GM19035 (cell line): ENCODE results near the gene GARIN5B.

Experiments
- ATAC-seq: cut with Tn5 transposase; IDR thresholded peaks from one replicate; pipeline ENCODE4 v1.9.1; 2021; ENCODE audit not compliant: unreplicated experiment

The GARIN5B gene

GRCh38 chr19:55389386-55390317, 26.6 kb upstream of the GARIN5B start:
- ATAC-seq: no peak

GRCh38 chr19:55387736-55388497, 24.9 kb upstream of the GARIN5B start:
- no peak for ATAC-seq

- no peak for ATAC-seq
Observed at GRCh38 chr19:55386493-55386971, 23.5 kb upstream of the GARIN5B start.

GRCh38 chr19:55385724-55386492, 22.8 kb upstream of the GARIN5B start, which contains the start of gene RPL28:
Gene RPL28, plus strand, starts transcription at chr19:55385932. Its CDS starts 426 bp downstream, at chr19:55386358.
- ATAC-seq: peak; percentile 71

GRCh38 chr19:55384920-55385723, 22.1 kb upstream of the GARIN5B start:
- ATAC-seq: peak; percentile 57

- ATAC-seq: no peak
Observed at GRCh38 chr19:55384131-55384919, 21.3 kb upstream of the GARIN5B start, which contains the start of gene TMEM238. Gene TMEM238, minus strand, starts transcription at chr19:55384292. Its CDS starts 33 bp downstream, at chr19:55384259.

GRCh38 chr19:55383279-55384130, 20.4 kb upstream of the GARIN5B start:
- ATAC-seq: no peak

GRCh38 chr19:55382522-55383054, 19.5 kb upstream of the GARIN5B start:
- no peak for ATAC-seq

GRCh38 chr19:55382013-55382412, 19.0 kb upstream of the GARIN5B start:
- no peak for ATAC-seq

GRCh38 chr19:55379174-55379573, 16.1 kb upstream of the GARIN5B start:
- ATAC-seq: no peak

- no peak for ATAC-seq
Observed at GRCh38 chr19:55377356-55378131, 14.5 kb upstream of the GARIN5B start.

- no peak for ATAC-seq
Observed at GRCh38 chr19:55376241-55376933, 13.3 kb upstream of the GARIN5B start, which contains the start of gene TMEM190. Gene TMEM190, plus strand, starts transcription at chr19:55376826. Its CDS starts 28 bp downstream, at chr19:55376854.

GRCh38 chr19:55373993-55374757, 11.1 kb upstream of the GARIN5B start:
- no peak for ATAC-seq

GRCh38 chr19:55373306-55373992, 10.4 kb upstream of the GARIN5B start:
- no peak for ATAC-seq
